Calu3 (cell line): ENCODE measurements around the gene CMTM8. TPM values are rescaled to one million over a fixed set of nuclear protein-coding genes. Genes with fewer than 3 reads are reported as not detected.

Experiments used
- BruUV-seq: library from RNA; stranded (reverse); fragments of 400-500 nt; replicated peaks from 2 replicates; lab custom pipeline; 2021; lab: Mats Ljungman, UMichigan
- CTCF ChIA-PET: fragments of 300-600 bp; sonication (Branson Sonifier 250); formaldehyde crosslinking; loops from one replicate; lab custom pipeline; 2022; ENCODE audit warnings: antibody characterized with exemption; lab: Charles Lee
- DNase-seq: peaks from one replicate; pipeline ENCODE4 v3.0.0; 2022
- H3K27ac Mint-ChIP-seq: one replicate; pipeline ENCODE4 v1.8.0; 2022; ENCODE audit warnings: mixed read lengths; ENCODE audit not compliant: unreplicated experiment
- H3K27me3 Mint-ChIP-seq: one replicate; pipeline ENCODE4 v1.8.0; 2022; ENCODE audit warnings: mixed read lengths; ENCODE audit not compliant: unreplicated experiment
- H3K36me3 Mint-ChIP-seq: one replicate; pipeline ENCODE4 v1.8.0; 2022; ENCODE audit warnings: mild to moderate bottlenecking, moderate library complexity, mixed read lengths; ENCODE audit not compliant: insufficient read depth, unreplicated experiment
- H3K4me1 Mint-ChIP-seq: one replicate; pipeline ENCODE4 v1.8.0; 2022; ENCODE audit warnings: mild to moderate bottlenecking, low read depth, mixed read lengths; ENCODE audit not compliant: unreplicated experiment
- H3K4me3 Mint-ChIP-seq: one replicate; pipeline ENCODE4 v1.8.0; 2022; ENCODE audit warnings: mild to moderate bottlenecking, low read depth, moderate library complexity, mixed read lengths; ENCODE audit not compliant: unreplicated experiment
- H3K9me3 Mint-ChIP-seq: one replicate; pipeline ENCODE4 v1.8.0; 2022; ENCODE audit warnings: low read depth, mixed read lengths; ENCODE audit not compliant: unreplicated experiment
- intact Hi-C: fragments of 100-400 bp; cut with micrococcal nuclease; formaldehyde crosslinking; loops from one replicate; pipeline ENCODE4 v1.10.0; 2022; ENCODE audit not compliant: unreplicated experiment
- total RNA-seq: library from RNA; stranded (reverse); gene quantifications from 2 replicates; pipeline ENCODE4 v1.2.3, GENCODE V29; 2022
- TF ChIP-seq, protein P1 (sequence below): fragments of 200-600 bp; IDR thresholded peaks from one replicate; pipeline ENCODE4 v1.8.0; 2022; ENCODE audit warnings: antibody characterized with exemption; ENCODE audit not compliant: unreplicated experiment

CMTM8 gene
- total RNA-seq, 1 experiment from 2014 or later, result 19.0 TPM

DNA sequence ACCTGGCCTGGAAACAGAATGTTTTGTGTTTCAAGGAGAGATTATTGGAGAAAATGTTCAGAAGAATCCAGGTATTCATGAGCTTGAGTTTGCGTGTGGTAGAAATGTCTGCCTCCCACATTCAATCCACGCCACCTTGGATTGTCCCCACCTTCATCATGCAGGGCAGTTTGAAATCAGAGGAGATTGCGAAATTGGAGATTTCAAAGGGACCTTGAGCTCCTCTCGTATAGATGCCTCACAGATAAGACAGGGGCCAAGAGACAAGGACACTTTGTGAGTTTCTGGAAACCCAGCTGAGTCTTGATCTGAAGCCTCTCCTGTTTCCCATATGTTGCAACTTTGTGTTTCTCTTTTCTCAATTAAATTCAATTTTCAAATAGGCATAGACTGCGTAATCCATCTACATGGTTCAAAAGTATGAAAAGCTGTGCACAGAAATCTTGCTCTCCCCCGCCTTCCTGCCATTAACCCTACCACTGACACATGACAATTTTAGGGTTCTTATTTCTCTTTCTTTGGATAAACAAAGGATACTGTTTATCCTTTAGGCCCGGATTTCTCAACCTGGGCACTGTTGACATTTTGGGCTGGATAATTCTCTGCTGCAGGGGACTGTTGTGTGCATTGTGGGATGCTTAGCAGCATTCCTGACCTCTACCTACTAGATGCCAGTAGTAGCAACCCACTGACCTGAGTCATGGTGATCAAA, 53.8 kb downstream of the CMTM8 start:
- Mint-ChIP-seq H3K27ac (no peak overlapping the region), H3K27me3 (no peaks in the 10 kb centered on the region), H3K4me1 (peaks cover 11% of the 10 kb centered on the region), H3K9me3 (no peaks in the 10 kb centered on the region), H3K4me3 (no peak overlapping the region), H3K36me3 (no peaks in the 10 kb centered on the region)
- TF ChIP-seq, protein P1, sequence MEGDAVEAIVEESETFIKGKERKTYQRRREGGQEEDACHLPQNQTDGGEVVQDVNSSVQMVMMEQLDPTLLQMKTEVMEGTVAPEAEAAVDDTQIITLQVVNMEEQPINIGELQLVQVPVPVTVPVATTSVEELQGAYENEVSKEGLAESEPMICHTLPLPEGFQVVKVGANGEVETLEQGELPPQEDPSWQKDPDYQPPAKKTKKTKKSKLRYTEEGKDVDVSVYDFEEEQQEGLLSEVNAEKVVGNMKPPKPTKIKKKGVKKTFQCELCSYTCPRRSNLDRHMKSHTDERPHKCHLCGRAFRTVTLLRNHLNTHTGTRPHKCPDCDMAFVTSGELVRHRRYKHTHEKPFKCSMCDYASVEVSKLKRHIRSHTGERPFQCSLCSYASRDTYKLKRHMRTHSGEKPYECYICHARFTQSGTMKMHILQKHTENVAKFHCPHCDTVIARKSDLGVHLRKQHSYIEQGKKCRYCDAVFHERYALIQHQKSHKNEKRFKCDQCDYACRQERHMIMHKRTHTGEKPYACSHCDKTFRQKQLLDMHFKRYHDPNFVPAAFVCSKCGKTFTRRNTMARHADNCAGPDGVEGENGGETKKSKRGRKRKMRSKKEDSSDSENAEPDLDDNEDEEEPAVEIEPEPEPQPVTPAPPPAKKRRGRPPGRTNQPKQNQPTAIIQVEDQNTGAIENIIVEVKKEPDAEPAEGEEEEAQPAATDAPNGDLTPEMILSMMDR, result no peak
- DNase-seq, result no peak
- BruUV-seq, result no TSS peak
- intact Hi-C loops, result no loop called here
- CTCF ChIA-PET, result no interaction called here

DNA sequence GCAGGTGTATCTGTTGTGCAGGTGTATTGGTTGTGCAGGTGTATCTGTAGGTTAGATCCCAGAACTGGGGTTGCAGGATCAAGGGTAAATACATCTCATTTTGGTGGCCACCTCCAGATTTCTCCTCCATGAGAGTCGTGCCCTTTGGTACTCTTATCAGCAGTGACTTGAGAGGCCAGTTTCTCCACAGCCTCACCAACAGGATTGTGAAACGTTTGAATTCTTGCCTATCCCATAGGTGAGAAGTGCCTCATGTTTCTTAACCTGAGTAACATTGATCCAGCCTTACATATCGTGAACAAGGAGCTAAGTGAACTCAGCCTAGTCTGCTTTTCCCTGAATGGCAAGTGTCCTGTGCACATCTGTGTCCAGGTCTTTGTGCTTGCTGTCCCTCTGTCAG, 55.4 kb downstream of the CMTM8 start:
- H3K4me1 Mint-ChIP-seq, result peaks cover 11% of the 10 kb centered on the region
- H3K27me3 Mint-ChIP-seq, result no peaks in the 10 kb centered on the region
- intact Hi-C loops, result no loop called here
- TF ChIP-seq, protein P1, result no peak
- no peak for DNase-seq
- CTCF ChIA-PET, result no interaction called here
- no peak overlapping the region for H3K4me3 Mint-ChIP-seq
- H3K9me3 Mint-ChIP-seq, result no peaks in the 10 kb centered on the region
- BruUV-seq, result no TSS peak
- no peak overlapping the region for H3K27ac Mint-ChIP-seq
- H3K36me3 Mint-ChIP-seq, result no peaks in the 10 kb centered on the region

DNA sequence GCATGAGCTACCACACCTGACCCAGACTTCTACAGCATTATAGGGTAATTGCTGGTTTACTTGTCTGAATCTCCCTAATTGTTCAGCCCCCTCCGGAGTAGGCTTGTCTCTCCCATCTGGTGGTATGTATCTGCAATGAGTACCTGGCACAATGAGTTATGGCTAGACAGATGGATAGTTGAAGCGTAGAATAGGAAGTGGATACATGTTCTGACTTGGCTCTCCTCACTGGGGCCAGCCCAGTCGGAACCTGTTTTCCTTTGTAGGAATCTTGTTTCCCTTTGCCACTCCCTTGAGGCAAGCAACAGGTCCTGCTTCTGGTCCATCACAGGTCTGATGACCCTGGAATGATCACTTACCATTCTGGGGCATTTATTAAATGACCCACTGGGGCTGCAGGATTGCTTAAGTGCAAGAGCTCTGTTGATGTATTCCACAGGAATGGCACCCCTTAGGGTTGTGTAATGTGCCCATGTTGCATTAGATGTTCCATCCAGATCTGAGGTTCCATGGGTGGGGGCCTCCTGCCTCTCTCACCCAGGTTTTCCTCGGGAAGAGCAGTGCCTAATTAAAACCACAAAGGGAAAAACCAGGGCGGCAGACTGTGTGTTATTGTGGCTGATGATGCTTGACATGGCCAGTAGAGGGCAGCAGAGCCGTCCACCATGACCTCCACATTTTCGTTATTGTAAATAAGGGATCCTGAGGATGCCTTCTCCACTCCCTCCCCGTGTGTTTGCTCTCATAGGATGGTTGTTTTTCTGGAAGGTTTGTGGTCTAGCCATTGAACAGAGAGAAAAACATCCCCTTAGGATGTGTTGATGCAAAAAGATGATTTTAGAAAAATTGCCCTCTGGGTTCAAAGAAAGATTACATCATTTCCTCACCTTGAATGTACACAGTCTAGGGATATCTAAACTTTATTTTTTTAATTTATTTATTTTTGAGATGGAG, 58.0 kb downstream of the CMTM8 start:
- intact Hi-C loops, result loop anchor here (2.0 to 5.0 kb wide), 4 partner anchors 49 to 170 kb away; no protein-coding TSS in a partner anchor
- DNase-seq, result peak; percentile 52
- Mint-ChIP-seq H3K9me3 (no peaks in the 10 kb centered on the region), H3K4me1 (peaks cover 11% of the 10 kb centered on the region), H3K27ac (no peak overlapping the region), H3K4me3 (no peak overlapping the region), H3K27me3 (no peaks in the 10 kb centered on the region), H3K36me3 (no peaks in the 10 kb centered on the region)
- BruUV-seq, result no TSS peak
- CTCF ChIA-PET, result no interaction called here
- TF ChIP-seq, protein P1, result peak; percentile 71

DNA sequence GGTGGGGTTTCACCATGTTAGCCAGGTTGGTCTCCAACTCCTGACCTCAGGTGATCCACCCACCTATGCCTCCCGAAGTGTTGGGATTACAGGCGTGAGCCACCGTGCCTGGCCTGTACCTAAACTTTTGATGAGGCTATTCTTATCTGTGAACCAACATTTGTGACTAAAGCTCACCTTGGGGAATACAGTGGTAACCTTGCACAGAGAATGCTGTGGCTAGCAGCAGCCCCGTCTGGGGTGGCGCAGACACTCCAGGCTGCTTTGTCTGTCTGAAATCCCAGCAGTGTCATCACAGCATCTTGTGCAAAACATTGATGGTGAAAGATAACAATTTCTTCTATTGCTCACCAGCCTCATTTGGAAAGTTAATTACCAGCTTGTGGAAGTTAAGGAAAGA, 58.9 kb downstream of the CMTM8 start:
- peaks cover 11% of the 10 kb centered on the region for H3K4me1 Mint-ChIP-seq
- BruUV-seq, result no TSS peak
- TF ChIP-seq, protein P1, result no peak
- CTCF ChIA-PET, result interaction anchor here (0.6 kb wide), 3 partner anchors 29 to 103 kb away, joined by 4 to 6 read pairs (median 6); no protein-coding TSS in a partner anchor
- H3K27ac Mint-ChIP-seq, result no peak overlapping the region
- no peaks in the 10 kb centered on the region for H3K36me3 Mint-ChIP-seq
- H3K9me3 Mint-ChIP-seq, result no peaks in the 10 kb centered on the region
- no peaks in the 10 kb centered on the region for H3K27me3 Mint-ChIP-seq
- no peak for DNase-seq
- H3K4me3 Mint-ChIP-seq, result no peak overlapping the region
- intact Hi-C loops, result loop anchor here (2.0 to 5.0 kb wide), 4 partner anchors 50 to 169 kb away; no protein-coding TSS in a partner anchor
